HG02759 (cell line): ENCODE data around the gene EDNRB.
A peak's percentile ranks its signal among the peaks of the same experiment; 100 is the strongest.
"Not testable (repeated sequence)": the region's sequence is repeated elsewhere in the genome, so short reads cannot be mapped to it uniquely, and the experiment has no call there.

Experiments
- ATAC-seq: cut with Tn5 transposase; IDR thresholded peaks from one replicate; pipeline ENCODE4 v1.9.1; 2021; ENCODE audit warnings: mild to moderate bottlenecking, moderate library complexity; ENCODE audit not compliant: unreplicated experiment

The EDNRB gene

GRCh38 chr13:77848050-77848449 lies 70.6 kb downstream of the EDNRB start:
- ATAC-seq, result not testable (repeated sequence)

GRCh38 chr13:77846173-77846572 lies 72.5 kb downstream of the EDNRB start:
- ATAC-seq, result peak; percentile 82
